Gastrocnemius medialis (tissue), 4 donors: ENCODE measurements around the gene UBQLN4.

Experiments used
- CTCF ChIP-seq, 5 experiments: fragments of 450-650 bp in 3 of 5; fragments of 200-600 bp in 2 of 5; sonication (generic) in 2 of 5; IDR thresholded peaks in 4 of 5; conservative IDR thresholded peaks in 1 of 5; 1 replicate in 4 of 5; 2 replicates in 1 of 5; pipeline ENCODE4 v1.5.1; 2016 to 2019; ENCODE audit warnings: antibody characterized with exemption in 5 of 5, mild to moderate bottlenecking in 3 of 5, moderate library complexity in 3 of 5
- POLR2A ChIP-seq, 2 donors: fragments of 450-650 bp; IDR thresholded peaks; one replicate each; pipeline ENCODE4 v1.6.1; 2017; ENCODE audit warnings: antibody characterized with exemption in 2 of 2, mild to moderate bottlenecking in 2 of 2, moderate library complexity in 2 of 2

GRCh38 chr1:156072251-156072650 is 18.7 kb upstream of the UBQLN4 start:
- TF ChIP-seq POLR2A (IDR thresholded peaks at IDR 0.05) (no peak), CTCF (IDR thresholded peaks at IDR 0.05 in 4 of 5, conservative IDR thresholded peaks at IDR 0.05 in 1 of 5) (no peak)
